Measurements from ENCODE around the gene PPP1R37.

Gene PPP1R37

GRCh38 chr19:45091031-45091923, 1.7 kb upstream of the PPP1R37 start (continued):
- TF ChIP-seq, protein P1, sequence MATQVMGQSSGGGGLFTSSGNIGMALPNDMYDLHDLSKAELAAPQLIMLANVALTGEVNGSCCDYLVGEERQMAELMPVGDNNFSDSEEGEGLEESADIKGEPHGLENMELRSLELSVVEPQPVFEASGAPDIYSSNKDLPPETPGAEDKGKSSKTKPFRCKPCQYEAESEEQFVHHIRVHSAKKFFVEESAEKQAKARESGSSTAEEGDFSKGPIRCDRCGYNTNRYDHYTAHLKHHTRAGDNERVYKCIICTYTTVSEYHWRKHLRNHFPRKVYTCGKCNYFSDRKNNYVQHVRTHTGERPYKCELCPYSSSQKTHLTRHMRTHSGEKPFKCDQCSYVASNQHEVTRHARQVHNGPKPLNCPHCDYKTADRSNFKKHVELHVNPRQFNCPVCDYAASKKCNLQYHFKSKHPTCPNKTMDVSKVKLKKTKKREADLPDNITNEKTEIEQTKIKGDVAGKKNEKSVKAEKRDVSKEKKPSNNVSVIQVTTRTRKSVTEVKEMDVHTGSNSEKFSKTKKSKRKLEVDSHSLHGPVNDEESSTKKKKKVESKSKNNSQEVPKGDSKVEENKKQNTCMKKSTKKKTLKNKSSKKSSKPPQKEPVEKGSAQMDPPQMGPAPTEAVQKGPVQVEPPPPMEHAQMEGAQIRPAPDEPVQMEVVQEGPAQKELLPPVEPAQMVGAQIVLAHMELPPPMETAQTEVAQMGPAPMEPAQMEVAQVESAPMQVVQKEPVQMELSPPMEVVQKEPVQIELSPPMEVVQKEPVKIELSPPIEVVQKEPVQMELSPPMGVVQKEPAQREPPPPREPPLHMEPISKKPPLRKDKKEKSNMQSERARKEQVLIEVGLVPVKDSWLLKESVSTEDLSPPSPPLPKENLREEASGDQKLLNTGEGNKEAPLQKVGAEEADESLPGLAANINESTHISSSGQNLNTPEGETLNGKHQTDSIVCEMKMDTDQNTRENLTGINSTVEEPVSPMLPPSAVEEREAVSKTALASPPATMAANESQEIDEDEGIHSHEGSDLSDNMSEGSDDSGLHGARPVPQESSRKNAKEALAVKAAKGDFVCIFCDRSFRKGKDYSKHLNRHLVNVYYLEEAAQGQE (tag by site-specific recombination; IDR thresholded peaks at IDR 0.05), result peak; percentile 28; the same call in 1 of the 2 replicates
- TF ChIP-seq ZNF132 (tag by site-specific recombination; IDR thresholded peaks at IDR 0.05; ENCODE audit: borderline replicate concordance), result no peak
- peak; percentile 61; the same call in 1 of the 2 replicates for TF ChIP-seq ZNF629 (tag by site-specific recombination; IDR thresholded peaks at IDR 0.05)
- TF ChIP-seq ZNF692 (tag by site-specific recombination; IDR thresholded peaks at IDR 0.05), result peak; percentile 64
- TF ChIP-seq BCL11B (tag by site-specific recombination; IDR thresholded peaks at IDR 0.05; ENCODE audit: low read depth), result peak; percentile 40; the same call in 1 of the 2 replicates
- no peak for TF ChIP-seq ZNF274 (IDR thresholded peaks at IDR 0.05; ENCODE audit: low read length)
- no peak for TF ChIP-seq ZNF274 (tag by site-specific recombination; IDR thresholded peaks at IDR 0.05; ENCODE audit: borderline replicate concordance)
- TF ChIP-seq ZBTB17 (tag by site-specific recombination; IDR thresholded peaks at IDR 0.05), result peak; percentile 98
- no peak for TF ChIP-seq ZNF354C (tag by site-specific recombination; IDR thresholded peaks at IDR 0.05; ENCODE audit: borderline replicate concordance, low read depth)
- TF ChIP-seq ZNF221 (tag by site-specific recombination; IDR thresholded peaks at IDR 0.05; ENCODE audit: borderline replicate concordance), result no peak
- no peak for TF ChIP-seq ZNF701 (tag by site-specific recombination; IDR thresholded peaks at IDR 0.05)
- TF ChIP-seq SP7 (tag by site-specific recombination; IDR thresholded peaks at IDR 0.05), result peak; percentile 46
- TF ChIP-seq ZNF514 (tag by site-specific recombination; IDR thresholded peaks at IDR 0.05), result no peak
- no peak for TF ChIP-seq ZNF529 (tag by site-specific recombination; IDR thresholded peaks at IDR 0.05; ENCODE audit: insufficient replicate concordance)
- TF ChIP-seq ZNF184 (tag by site-specific recombination; IDR thresholded peaks at IDR 0.05), result no peak
- TF ChIP-seq, protein P2, sequence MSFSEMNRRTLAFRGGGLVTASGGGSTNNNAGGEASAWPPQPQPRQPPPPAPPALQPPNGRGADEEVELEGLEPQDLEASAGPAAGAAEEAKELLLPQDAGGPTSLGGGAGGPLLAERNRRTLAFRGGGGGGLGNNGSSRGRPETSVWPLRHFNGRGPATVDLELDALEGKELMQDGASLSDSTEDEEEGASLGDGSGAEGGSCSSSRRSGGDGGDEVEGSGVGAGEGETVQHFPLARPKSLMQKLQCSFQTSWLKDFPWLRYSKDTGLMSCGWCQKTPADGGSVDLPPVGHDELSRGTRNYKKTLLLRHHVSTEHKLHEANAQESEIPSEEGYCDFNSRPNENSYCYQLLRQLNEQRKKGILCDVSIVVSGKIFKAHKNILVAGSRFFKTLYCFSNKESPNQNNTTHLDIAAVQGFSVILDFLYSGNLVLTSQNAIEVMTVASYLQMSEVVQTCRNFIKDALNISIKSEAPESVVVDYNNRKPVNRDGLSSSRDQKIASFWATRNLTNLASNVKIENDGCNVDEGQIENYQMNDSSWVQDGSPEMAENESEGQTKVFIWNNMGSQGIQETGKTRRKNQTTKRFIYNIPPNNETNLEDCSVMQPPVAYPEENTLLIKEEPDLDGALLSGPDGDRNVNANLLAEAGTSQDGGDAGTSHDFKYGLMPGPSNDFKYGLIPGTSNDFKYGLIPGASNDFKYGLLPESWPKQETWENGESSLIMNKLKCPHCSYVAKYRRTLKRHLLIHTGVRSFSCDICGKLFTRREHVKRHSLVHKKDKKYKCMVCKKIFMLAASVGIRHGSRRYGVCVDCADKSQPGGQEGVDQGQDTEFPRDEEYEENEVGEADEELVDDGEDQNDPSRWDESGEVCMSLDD (tag by site-specific recombination; IDR thresholded peaks at IDR 0.05), result 0 out of 2 replicates have a peak, but pooled peaks have one; percentile 52
- TF ChIP-seq, protein P3, sequence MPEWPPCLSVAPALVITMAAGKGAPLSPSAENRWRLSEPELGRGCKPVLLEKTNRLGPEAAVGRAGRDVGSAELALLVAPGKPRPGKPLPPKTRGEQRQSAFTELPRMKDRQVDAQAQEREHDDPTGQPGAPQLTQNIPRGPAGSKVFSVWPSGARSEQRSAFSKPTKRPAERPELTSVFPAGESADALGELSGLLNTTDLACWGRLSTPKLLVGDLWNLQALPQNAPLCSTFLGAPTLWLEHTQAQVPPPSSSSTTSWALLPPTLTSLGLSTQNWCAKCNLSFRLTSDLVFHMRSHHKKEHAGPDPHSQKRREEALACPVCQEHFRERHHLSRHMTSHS (tag by site-specific recombination; IDR thresholded peaks at IDR 0.05), result no peak
- TF ChIP-seq SCRT2 (tag by site-specific recombination; IDR thresholded peaks at IDR 0.05), result peak; percentile 100
- TF ChIP-seq ZNF610 (tag by site-specific recombination; IDR thresholded peaks at IDR 0.05; ENCODE audit: borderline replicate concordance), result peak; percentile 62; the same call in 1 of the 2 replicates
- TF ChIP-seq SP2 (tag by site-specific recombination; IDR thresholded peaks at IDR 0.05), result peak; percentile 62
- peak; percentile 45; the same call in 1 of the 2 replicates for TF ChIP-seq ZNF169 (tag by site-specific recombination; IDR thresholded peaks at IDR 0.05)
- TF ChIP-seq, protein P4, sequence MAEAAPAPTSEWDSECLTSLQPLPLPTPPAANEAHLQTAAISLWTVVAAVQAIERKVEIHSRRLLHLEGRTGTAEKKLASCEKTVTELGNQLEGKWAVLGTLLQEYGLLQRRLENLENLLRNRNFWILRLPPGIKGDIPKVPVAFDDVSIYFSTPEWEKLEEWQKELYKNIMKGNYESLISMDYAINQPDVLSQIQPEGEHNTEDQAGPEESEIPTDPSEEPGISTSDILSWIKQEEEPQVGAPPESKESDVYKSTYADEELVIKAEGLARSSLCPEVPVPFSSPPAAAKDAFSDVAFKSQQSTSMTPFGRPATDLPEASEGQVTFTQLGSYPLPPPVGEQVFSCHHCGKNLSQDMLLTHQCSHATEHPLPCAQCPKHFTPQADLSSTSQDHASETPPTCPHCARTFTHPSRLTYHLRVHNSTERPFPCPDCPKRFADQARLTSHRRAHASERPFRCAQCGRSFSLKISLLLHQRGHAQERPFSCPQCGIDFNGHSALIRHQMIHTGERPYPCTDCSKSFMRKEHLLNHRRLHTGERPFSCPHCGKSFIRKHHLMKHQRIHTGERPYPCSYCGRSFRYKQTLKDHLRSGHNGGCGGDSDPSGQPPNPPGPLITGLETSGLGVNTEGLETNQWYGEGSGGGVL (tag by site-specific recombination; IDR thresholded peaks at IDR 0.05), result no peak; the same call in 1 of the 2 replicates
- peak; percentile 76; the same call in 1 of the 2 replicates for TF ChIP-seq YY2 (tag by site-specific recombination; IDR thresholded peaks at IDR 0.05)
- TF ChIP-seq ZNF133 (tag by site-specific recombination; IDR thresholded peaks at IDR 0.05), result no peak
- TF ChIP-seq ZNF324 (tag by site-specific recombination; IDR thresholded peaks at IDR 0.05), result peak; percentile 46; the same call in 1 of the 2 replicates
- TF ChIP-seq OVOL3 (tag by site-specific recombination; IDR thresholded peaks at IDR 0.05), result 0 out of 2 replicates have a peak, but pooled peaks have one; percentile 15
- peak; percentile 5; the same call in 1 of the 2 replicates for TF ChIP-seq ZFHX2 (tag by site-specific recombination; conservative IDR thresholded peaks at IDR 0.05)
- peak; percentile 47; the same call in 1 of the 2 replicates for TF ChIP-seq ZNF391 (tag by site-specific recombination; IDR thresholded peaks at IDR 0.05; ENCODE audit: borderline replicate concordance, low read depth)
- TF ChIP-seq KLF7 (tag by site-specific recombination; IDR thresholded peaks at IDR 0.05; ENCODE audit: borderline replicate concordance), result peak; percentile 82; the same call in 1 of the 2 replicates

All from HEK293 (cell line).